ENCODE measurements around the gene CALML6.

Gene CALML6

GRCh38 chr1:1911350-1912041, 3.6 kb upstream of the CALML6 start:
- H3K4me3 ChIP-seq (ENCODE audit: low read length), result no peak overlapping the region
- TF ChIP-seq, protein P1, sequence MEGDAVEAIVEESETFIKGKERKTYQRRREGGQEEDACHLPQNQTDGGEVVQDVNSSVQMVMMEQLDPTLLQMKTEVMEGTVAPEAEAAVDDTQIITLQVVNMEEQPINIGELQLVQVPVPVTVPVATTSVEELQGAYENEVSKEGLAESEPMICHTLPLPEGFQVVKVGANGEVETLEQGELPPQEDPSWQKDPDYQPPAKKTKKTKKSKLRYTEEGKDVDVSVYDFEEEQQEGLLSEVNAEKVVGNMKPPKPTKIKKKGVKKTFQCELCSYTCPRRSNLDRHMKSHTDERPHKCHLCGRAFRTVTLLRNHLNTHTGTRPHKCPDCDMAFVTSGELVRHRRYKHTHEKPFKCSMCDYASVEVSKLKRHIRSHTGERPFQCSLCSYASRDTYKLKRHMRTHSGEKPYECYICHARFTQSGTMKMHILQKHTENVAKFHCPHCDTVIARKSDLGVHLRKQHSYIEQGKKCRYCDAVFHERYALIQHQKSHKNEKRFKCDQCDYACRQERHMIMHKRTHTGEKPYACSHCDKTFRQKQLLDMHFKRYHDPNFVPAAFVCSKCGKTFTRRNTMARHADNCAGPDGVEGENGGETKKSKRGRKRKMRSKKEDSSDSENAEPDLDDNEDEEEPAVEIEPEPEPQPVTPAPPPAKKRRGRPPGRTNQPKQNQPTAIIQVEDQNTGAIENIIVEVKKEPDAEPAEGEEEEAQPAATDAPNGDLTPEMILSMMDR (conservative IDR thresholded peaks at IDR 0.05; ENCODE audit: low read length), result no peak
- no peak for DNase-seq (ENCODE audit: low read depth)

DNA sequence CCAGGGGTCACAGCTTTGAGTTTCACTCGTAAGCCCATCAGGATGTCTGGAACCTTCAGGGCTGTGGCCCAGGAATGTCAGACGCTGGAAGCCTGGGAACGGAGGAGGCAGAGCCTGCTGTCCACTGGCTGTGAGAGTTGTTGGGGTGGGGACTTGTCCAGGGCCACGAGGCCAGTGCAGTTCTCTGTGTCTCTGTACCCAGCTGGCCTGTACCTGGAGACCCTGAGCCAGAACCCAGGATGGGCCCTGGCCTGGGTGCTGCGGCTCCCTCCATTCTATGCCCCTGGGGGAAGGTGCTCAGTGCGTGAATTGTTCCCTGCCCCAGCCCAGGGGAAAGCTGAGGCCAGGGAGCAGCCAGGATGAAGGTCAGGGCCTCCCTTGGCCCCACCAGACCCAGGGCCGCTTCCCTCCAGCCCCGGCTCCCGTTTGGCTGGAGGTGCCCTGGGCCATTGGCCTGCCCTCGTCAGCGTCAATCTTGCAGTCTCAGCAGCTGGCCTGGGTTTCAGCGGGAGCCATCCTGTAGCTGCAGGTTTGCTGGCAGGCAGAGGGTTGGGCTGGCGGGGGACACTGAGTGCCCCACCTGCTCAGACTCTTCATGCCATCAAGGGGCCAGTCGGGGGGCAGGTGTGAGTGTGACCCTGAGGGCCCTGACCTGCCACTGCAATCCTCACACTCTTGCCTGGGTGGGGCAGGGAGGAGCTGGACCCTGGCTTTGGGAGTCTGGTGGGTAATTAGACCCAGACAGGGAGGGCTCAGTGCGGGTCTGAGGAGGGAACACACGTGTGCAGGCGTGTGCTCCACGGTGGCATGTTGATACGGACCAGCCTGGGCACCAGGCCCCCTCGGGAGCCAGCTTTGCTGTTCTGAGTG, 724 bp upstream of the CALML6 start:
- no peak for DNase-seq (ENCODE audit: low read depth)
- no peak overlapping the region for H3K4me3 ChIP-seq (ENCODE audit: low read length)
- TF ChIP-seq, protein P1 (conservative IDR thresholded peaks at IDR 0.05; ENCODE audit: low read length), result no peak

DNA sequence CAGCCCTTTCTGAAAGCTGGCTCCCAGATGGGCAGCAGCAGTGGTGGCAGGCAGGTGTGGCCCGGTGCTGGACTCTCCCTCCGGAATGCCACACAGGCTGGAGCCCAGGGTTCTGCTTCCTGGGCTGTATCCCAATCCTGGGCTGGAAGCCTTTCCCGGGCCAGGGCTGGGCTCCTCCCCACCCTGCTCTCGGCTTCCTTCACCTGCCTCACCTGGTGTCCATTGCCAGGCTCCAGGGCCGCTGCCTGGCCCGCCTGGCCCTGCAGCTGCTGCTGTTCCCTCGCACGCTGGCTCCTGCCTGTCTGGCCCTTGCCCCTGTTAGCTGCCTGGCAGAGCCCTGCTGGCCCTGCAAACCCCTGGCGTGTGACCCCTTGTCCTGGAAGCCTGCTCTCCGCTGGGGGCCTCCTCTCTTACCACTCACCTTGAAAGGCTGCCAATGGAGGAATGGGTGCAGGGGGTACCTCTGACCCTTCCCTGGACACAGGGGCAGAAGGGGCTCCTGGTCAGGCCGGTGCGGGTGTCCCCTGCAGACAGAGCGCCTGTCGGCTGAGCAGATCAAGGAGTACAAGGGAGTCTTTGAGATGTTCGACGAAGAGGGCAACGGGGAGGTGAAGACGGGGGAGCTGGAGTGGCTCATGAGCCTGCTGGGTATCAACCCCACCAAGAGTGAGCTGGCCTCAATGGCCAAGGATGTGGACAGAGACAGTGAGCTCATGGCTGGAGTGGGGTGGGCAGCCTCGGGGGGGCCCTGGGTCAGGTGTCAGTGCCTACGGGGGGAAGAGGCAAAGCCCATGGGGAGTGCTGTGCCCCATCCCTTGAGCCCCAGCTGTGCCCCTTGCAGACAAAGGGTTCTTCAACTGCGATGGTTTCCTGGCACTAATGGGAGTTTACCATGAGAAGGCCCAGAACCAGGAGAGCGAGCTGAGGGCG, 1.1 kb downstream of the CALML6 start:
- DNase-seq (ENCODE audit: low read depth), result no peak
- no peak overlapping the region for H3K4me3 ChIP-seq (ENCODE audit: low read length)
- TF ChIP-seq, protein P1 (conservative IDR thresholded peaks at IDR 0.05; ENCODE audit: low read length), result no peak

- H3K4me3 ChIP-seq (ENCODE audit: low read length), result no peak overlapping the region
- DNase-seq (ENCODE audit: low read depth), result no peak
- TF ChIP-seq, protein P1 (conservative IDR thresholded peaks at IDR 0.05; ENCODE audit: low read length), result no peak
Measured at GRCh38 chr1:1916851-1917251, 1.8 kb downstream of the CALML6 start.

- no peak overlapping the region for H3K4me3 ChIP-seq (ENCODE audit: low read length)
- TF ChIP-seq, protein P1 (conservative IDR thresholded peaks at IDR 0.05; ENCODE audit: low read length), result no peak
- no peak for DNase-seq (ENCODE audit: low read depth)
Measured at GRCh38 chr1:1917304-1917976, 2.4 kb downstream of the CALML6 start.

Measured in AG10803 (cell line).